Measurements from ENCODE around the gene ATXN1L. TPM values are rescaled to one million over a fixed set of nuclear protein-coding genes. Genes with fewer than 3 reads are reported as not detected.
A peak's percentile ranks its signal among the peaks of the same experiment; 100 is the strongest.
"Not testable (repeated sequence)": the region's sequence is repeated elsewhere in the genome, so short reads cannot be mapped to it uniquely, and the experiment has no call there.

ATXN1L gene
- total RNA-seq, result 16.6 TPM

- peak; percentile 84 for DNase-seq
Observed at GRCh38 chr16:71845639-71846430, at the start of gene ATXN1L. TSS of gene ATXN1L (plus strand) at chr16:71845976. CDS start at chr16:71849741, 3,765 bp downstream.

GRCh38 chr16:71796501-71797097 is 49.2 kb upstream of the ATXN1L start:
- DNase-seq, result no peak

- DNase-seq, result no peak
Observed at GRCh38 chr16:71803305-71803690, 42.5 kb upstream of the ATXN1L start.

GRCh38 chr16:71807905-71808592 is 37.7 kb upstream of the ATXN1L start:
- DNase-seq, result no peak

GRCh38 chr16:71808593-71809459 is 37.0 kb upstream of the ATXN1L start, which contains the start of gene AP1G1:
TSS of gene AP1G1 (minus strand) at chr16:71808834. CDS start at chr16:71789479, 19,355 bp downstream.
- DNase-seq, result peak; percentile 98

GRCh38 chr16:71810155-71810530 is 35.6 kb upstream of the ATXN1L start:
- DNase-seq, result not testable (repeated sequence)

- DNase-seq, result no peak
Observed at GRCh38 chr16:71811261-71811803, 34.4 kb upstream of the ATXN1L start.

- DNase-seq, result not testable (repeated sequence)
Observed at GRCh38 chr16:71817155-71817500, 28.6 kb upstream of the ATXN1L start.

GRCh38 chr16:71826533-71827017 is 19.2 kb upstream of the ATXN1L start:
- DNase-seq, result no peak

GRCh38 chr16:71830359-71830758 is 15.4 kb upstream of the ATXN1L start:
- DNase-seq, result no peak

GRCh38 chr16:71831698-71832097 is 14.1 kb upstream of the ATXN1L start:
- DNase-seq, result not testable (repeated sequence)

- DNase-seq, result not testable (repeated sequence)
Observed at GRCh38 chr16:71832112-71832511, 13.7 kb upstream of the ATXN1L start.

GRCh38 chr16:71834291-71834690 is 11.5 kb upstream of the ATXN1L start:
- no peak for DNase-seq

- no peak for DNase-seq
Observed at GRCh38 chr16:71837150-71837549, 8.6 kb upstream of the ATXN1L start.

GRCh38 chr16:71840052-71840451 is 5.7 kb upstream of the ATXN1L start:
- DNase-seq, result no peak

GRCh38 chr16:71843572-71843971 is 2.2 kb upstream of the ATXN1L start:
- no peak for DNase-seq

- no peak for DNase-seq
Observed at GRCh38 chr16:71846431-71846830, 655 bp downstream of the ATXN1L start.

- DNase-seq, result no peak
Observed at GRCh38 chr16:71847096-71847495, 1.3 kb downstream of the ATXN1L start.

- no peak for DNase-seq
Observed at GRCh38 chr16:71848622-71849021, 2.8 kb downstream of the ATXN1L start.

- peak; percentile 71 for DNase-seq
Observed at GRCh38 chr16:71851746-71852145, 6.0 kb downstream of the ATXN1L start.

GRCh38 chr16:71852158-71852557 is 6.4 kb downstream of the ATXN1L start:
- no peak for DNase-seq

GRCh38 chr16:71852561-71852960 is 6.8 kb downstream of the ATXN1L start:
- DNase-seq, result no peak

Measured in skin of body (tissue), 2 donors.